ENCODE measurements around the gene NKRF.

DNA sequence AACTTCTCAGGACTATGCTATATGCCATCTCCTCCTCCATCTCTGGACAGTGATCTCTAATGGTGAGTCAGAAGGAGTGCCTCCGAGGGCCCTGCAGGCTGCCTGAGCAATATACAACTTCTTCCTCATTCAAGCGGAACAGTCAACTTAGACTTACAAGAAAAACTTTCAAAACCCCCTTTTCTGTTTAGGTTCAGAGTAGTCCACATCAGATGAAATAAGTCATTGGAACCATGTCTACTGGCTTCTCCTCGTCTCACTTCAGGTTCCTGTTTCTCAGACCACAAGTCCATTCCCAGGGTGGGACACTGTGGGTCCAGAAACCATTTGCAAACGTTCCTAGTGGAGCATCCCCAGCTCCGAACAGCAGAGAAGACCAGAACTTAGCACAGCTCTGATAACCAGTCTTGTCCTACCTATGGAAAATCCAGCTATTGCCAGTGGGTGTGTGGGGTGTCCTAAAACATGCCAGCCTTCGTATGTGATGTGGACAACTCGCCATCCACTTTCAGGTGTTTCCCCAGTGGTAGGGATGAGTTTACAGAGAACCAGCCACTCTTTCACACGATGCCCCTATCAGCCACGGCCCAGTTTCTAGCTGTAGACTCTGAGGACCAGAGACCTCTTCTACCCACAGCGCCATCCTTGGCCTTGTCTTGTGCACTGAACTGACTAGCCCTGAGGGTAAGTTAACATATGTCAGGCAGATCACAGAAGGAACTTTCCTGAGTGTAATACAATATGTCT, 32.7 kb upstream of the NKRF start:
- TF ChIP-seq, protein P1, sequence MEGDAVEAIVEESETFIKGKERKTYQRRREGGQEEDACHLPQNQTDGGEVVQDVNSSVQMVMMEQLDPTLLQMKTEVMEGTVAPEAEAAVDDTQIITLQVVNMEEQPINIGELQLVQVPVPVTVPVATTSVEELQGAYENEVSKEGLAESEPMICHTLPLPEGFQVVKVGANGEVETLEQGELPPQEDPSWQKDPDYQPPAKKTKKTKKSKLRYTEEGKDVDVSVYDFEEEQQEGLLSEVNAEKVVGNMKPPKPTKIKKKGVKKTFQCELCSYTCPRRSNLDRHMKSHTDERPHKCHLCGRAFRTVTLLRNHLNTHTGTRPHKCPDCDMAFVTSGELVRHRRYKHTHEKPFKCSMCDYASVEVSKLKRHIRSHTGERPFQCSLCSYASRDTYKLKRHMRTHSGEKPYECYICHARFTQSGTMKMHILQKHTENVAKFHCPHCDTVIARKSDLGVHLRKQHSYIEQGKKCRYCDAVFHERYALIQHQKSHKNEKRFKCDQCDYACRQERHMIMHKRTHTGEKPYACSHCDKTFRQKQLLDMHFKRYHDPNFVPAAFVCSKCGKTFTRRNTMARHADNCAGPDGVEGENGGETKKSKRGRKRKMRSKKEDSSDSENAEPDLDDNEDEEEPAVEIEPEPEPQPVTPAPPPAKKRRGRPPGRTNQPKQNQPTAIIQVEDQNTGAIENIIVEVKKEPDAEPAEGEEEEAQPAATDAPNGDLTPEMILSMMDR (IDR thresholded peaks at IDR 0.05; ENCODE audit: low read depth, low read length), result no peak
- TF ChIP-seq POLR2A (IDR thresholded peaks at IDR 0.05; ENCODE audit: extremely low read depth, insufficient read length), result no peak

All from NB4 (cell line).